GM18861 (cell line): ENCODE measurements around the gene AXIN1.
"Not testable (repeated sequence)": the region's sequence is repeated elsewhere in the genome, so short reads cannot be mapped to it uniquely, and the experiment has no call there.

Experiments used
- ATAC-seq: cut with Tn5 transposase; IDR thresholded peaks from one replicate; pipeline ENCODE4 v1.9.1; 2021; ENCODE audit not compliant: unreplicated experiment

AXIN1 gene

GRCh38 chr16:353404-354290 is 1.1 kb upstream of the AXIN1 start:
- no peak for ATAC-seq

GRCh38 chr16:351804-352520 is 561 bp downstream of the AXIN1 start:
- ATAC-seq, result peak; percentile 12

- ATAC-seq, result no peak
These were observed 2.3 kb downstream of the AXIN1 start for GRCh38 chr16:350203-350602.

GRCh38 chr16:349211-349610 is 3.3 kb downstream of the AXIN1 start:
- ATAC-seq, result peak; percentile 33

GRCh38 chr16:348495-348894 is 4.0 kb downstream of the AXIN1 start:
- ATAC-seq, result not testable (repeated sequence)

GRCh38 chr16:347203-347602 is 5.3 kb downstream of the AXIN1 start:
- ATAC-seq, result no peak

GRCh38 chr16:346587-346986 is 5.9 kb downstream of the AXIN1 start:
- no peak for ATAC-seq

GRCh38 chr16:345772-346171 is 6.8 kb downstream of the AXIN1 start:
- ATAC-seq, result no peak

GRCh38 chr16:342455-343213 is 9.9 kb downstream of the AXIN1 start:
- no peak for ATAC-seq

GRCh38 chr16:341974-342336 is 10.6 kb downstream of the AXIN1 start:
- ATAC-seq, result not testable (repeated sequence)

- ATAC-seq, result not testable (repeated sequence)
These were observed 11.2 kb downstream of the AXIN1 start for GRCh38 chr16:341095-341973.

- no peak for ATAC-seq
These were observed 12.0 kb downstream of the AXIN1 start for GRCh38 chr16:340370-341091.

- ATAC-seq, result no peak
These were observed 12.8 kb downstream of the AXIN1 start for GRCh38 chr16:339680-340079.

GRCh38 chr16:337975-338575 is 14.4 kb downstream of the AXIN1 start:
- ATAC-seq, result no peak

GRCh38 chr16:337437-337836 is 15.1 kb downstream of the AXIN1 start:
- no peak for ATAC-seq

- ATAC-seq, result no peak
These were observed 16.3 kb downstream of the AXIN1 start for GRCh38 chr16:336269-336668.

- ATAC-seq, result not testable (repeated sequence)
These were observed 17.5 kb downstream of the AXIN1 start for GRCh38 chr16:334861-335632.

- ATAC-seq, result not testable (repeated sequence)
These were observed 18.2 kb downstream of the AXIN1 start for GRCh38 chr16:334164-334832.
